NCI-H1105 (cell line): Measurements from ENCODE around the gene ARID2.
A peak's percentile ranks its signal among the peaks of the same experiment; 100 is the strongest.

Source experiments
- DNase-seq: peaks from one replicate; lab custom pipeline; 2025; lab: John Stamatoyannopoulos, UW

Gene ARID2

DNA sequence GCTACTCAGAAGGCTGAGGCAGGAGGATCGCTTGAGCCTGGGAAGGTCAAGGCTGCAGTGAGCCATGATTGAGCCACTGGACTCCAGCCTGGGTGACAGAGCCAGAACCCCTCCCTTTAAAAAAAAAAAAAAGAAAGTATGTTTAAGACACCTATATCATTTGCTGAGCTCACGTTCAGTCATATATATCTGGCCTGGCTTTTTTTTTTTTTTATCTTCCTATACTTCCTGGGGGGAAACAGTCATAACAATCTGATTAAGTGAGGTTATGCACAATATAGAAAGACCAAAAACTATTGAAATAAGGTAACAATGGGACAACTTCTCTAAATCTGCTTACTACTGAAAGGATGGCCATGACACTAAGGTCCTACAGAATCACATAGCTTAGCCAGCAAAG is 9.4 kb upstream of the ARID2 start:
- no peak for DNase-seq

- no peak for DNase-seq
These were observed 8.1 kb upstream of the ARID2 start for GRCh38 chr12:45721369-45721768.

DNA sequence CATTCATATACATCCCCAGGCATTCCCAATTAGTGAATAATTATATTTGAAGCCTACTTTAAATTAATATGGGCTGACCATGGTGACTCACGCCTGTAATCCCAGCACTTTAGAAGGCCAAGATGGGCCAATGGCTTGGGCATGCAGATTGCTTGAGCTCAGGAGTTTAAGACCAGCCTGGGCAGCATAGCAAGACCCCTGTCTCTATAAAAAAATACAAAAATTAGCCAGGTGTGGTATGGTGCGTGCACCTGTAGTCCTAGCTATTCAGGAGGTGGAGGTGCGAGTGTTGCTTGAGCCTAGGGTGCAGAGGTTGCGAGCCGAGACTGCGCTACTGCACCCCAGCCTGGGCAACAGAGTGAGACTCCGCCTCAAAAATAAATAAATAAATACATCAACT is 7.6 kb upstream of the ARID2 start:
- no peak for DNase-seq

DNA sequence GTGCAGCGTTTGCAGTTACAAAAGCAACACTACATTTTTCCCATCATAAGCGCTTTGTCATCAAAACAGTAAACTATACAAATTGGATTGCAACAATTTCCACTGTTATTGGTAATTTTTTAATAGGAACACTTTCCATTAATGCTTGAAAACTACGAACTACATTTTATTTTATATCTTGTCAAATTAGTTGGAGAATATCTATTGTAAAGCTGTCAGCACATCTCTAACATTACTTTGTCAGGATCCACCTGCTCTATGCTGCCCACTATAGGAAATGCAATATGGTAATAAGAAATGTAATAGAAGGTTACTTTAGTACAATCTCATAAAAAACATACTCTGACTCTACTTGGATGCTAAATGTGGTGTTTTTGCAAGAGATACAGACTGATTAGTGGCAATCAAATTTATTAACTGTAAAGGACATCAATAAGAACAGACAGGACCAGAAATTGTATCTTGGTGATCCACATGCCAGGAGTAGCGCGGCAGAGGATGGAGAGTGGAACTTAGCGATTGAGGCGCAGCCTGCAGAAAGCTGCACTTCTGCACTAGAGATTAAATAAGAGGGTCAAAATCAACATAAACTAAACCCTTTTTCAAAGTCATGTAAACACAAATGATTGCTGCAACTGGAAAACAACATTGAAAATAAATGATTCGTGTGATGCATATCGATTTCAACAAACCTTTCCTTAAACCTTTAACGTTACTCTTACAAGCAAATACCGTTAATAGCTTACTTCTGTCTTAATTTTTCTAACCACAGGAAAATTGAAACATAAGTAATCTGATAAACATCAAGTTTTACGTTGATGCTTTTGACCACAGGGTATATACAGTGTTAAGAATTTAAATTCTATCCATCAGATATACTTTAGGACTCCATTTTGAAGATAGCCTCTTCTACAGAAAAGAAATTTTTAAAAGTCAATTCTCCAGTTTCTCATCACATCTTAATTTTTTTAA is 3.6 kb upstream of the ARID2 start:
- DNase-seq, result peak; percentile 48

GRCh38 chr12:45726603-45727300 is 2.8 kb upstream of the ARID2 start:
- peak; percentile 40 for DNase-seq

DNA sequence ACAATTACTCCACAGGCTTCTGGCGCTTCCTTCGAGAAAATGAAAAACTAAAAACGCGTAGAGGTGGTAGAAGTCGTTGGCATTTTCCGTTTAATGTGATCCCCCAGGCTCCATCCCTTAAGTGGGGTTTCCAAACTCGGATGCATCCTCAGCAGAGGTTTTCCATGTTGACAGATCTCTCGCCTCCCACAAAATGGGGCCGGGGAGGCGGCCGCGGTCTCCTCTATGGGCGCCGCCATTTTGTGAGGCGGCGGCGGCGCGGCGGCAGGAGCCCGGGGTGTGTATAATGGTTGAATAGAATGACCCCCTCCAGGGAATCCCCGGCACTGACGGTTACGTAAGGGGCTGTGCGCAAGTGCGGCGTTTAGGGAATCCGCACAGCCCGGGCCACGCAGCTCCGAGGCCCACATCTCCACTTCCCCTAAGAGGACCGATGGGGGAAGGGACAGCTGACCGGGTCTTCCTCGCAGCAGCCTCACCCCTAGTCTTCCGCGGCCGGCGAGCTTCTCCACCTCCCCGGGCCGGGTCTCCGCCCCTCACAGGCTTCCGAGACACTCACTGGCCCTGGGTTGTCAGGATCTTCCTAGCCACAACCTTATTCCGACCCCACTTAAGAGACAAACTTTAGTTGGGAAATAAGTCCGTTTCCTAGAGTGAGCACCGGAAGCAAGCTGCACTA is 2.1 kb upstream of the ARID2 start:
- peak; percentile 99 for DNase-seq

GRCh38 chr12:45727980-45728629 is 1.4 kb upstream of the ARID2 start:
- DNase-seq, result no peak

DNA sequence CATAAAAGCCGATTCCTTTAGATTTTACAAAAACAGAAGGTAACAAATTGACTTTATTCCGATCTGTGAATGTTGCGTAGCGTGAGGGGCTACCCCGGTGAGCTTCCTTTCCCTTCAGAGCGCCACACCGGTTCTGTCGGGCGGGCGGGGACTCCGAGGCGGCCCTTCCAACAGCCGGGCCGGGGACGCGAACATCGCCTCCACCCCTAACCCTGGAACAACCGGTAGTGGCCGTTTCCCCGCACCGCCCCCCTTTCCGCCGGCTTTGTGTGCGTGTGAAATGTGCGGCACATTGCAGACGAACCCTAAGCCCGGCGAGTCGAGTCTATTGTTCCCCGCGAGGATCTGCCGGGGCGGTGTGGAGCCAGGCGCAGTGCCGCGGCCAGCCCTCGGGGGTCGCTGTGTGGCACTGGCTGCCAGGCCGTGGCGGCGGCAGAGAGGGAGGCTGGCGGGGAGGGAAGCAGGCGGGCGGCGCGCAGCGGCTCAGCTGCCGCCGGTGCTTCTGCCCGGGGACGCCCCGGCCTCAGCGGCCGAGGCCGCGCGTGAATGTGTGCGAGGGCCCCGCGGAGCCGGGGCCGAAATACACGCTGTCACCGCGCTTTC is 775 bp upstream of the ARID2 start:
- DNase-seq, result peak; percentile 97

DNA sequence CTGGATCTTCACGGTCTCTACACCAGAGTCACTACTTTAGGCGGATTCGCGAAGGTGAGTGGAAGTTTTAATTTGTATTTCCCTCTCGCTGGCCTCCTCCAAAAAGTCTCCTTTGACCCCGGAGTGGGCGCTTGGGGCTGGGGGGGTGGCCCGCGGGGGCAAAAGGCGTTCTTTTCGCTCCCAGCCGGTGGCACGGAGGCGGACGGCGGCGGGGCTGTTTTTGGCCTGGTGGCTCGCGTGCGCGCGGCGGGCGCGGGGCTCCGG is 510 bp downstream of the ARID2 start:
- DNase-seq, result peak; percentile 34

DNA sequence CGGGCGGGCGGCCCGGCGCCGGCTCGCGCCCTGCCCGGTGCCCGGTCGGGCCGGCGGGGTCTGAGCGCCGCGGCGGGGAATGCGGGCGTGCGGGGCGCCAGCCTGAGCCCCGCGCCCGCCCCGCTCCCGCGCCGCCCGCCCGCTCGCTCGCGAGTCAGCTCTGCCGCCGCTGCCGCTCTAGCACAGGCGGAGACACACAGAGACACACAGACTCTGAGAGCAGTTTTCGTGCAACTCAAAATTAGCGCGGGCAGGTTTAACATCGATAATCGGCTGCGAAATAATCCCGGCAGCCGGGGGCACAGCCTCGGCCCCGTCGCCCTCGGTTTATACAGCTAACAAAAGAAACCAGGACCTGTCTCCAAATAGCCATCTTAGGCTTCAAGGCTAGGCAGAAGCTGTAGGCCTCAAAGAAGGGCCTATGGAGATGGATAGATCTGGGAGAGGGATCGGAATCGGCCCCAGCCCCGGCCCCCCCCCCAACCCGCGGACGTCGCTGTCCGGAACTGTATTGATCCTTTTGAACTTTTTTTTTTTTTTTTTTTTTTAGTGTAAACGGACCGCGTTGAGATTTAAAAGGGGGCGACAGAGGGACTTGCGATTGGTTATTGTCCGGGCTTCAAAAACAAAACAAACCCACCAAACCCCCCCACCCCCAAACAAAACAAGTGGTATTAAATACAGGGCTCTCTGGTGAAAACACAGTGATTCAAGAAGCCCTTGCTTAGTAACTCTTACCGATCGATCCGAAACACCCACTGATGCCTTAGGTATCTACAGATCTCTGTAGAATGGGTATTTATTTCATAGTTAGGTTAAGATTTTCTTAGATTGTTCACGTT is 1.1 kb downstream of the ARID2 start:
- DNase-seq, result peak; percentile 70

GRCh38 chr12:45731190-45731775 is 1.8 kb downstream of the ARID2 start:
- DNase-seq, result no peak

GRCh38 chr12:45732250-45732649 is 2.7 kb downstream of the ARID2 start:
- DNase-seq, result no peak

DNA sequence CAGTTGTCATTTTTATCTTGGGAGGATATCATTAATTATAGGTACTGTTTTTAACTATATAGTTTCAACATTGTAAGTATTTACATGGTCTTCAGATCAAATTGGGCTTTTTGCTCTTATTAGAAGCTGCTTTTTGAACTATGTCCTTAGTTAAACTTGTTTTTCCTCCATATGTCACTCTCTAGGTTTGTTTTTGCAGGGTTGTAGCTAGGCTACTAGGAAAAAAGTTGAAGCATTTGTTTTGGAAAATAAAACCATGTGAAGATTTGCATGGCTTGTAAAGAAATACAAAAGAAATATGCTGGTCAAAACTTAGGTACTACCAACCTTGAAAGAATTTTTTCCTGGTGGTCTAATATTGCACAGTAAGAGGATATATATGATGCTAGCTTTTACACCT is 3.4 kb downstream of the ARID2 start:
- DNase-seq, result no peak

DNA sequence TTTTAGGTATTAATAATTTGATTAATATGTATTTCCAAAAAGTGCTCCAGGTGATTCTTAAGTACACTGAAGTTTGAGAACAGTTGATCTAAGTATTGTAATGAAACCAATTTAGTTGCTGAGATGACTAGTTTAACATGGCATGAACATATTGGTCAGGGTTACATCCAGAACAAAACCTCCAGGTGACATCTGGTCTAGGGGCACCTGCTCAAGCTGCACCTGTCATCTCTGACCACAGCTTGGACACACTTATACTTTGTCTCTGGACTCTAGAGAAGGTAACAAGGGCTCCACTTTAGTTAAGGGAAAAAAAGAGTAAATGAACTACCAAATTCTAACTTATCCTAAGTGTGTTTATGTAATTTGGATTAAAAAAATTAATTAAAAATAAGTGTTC is 8.1 kb downstream of the ARID2 start:
- no peak for DNase-seq

DNA sequence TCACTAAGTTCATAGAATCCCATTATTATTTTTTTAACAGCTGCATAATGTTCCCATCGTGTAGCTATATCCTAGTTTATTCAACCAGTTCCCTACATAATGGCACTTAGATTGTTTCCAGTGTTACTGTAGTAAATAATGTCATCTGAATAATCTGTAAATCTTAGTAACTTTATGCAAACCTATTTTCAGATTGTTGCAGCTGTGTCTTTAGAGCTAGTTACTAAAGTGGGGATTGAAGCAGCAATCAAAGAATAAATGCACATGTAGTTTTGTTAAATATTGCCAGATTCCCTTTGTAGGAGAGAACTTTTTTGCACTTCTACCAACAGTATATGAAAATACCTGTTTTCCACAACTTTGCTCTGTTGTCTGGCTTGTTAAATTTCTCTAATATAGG is 13.1 kb downstream of the ARID2 start:
- no peak for DNase-seq

DNA sequence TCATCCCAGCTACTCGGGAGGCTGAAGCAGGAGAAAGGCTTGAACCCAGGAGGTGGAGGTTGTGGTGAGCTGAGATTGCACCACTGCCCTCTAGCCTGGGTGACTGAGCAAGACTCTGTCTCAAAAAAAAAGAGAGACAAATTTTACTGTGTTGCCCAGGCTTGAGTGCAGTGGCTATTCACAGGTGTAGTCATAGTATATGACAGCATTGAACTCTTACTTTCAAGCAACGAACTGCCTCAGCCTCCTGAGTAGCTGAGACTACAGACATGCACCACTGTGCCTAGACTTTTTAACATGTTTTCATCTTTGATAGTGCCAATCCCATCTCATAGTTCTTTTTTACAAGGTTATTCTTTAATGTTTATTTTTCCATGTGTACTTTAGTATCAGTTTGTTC is 13.7 kb downstream of the ARID2 start:
- no peak for DNase-seq

DNA sequence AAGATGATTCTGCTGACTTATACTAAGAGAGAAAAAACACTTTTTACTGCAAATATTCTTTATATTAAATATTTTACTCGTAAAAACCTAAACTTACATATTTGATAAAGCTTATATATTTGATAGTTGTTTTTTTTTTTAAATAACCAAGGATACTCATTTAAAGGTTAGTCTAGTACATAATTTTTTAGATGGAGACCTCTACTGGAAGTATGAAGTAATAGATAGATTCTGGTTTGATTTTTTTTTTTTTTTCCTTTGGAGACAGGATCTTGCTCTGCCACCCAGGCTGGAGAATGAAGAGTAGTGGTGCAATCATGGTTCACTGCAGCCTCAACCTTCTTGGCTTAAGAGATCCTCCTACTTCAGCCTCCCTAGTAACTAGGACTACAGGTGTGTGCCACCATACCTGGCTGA is 16.4 kb downstream of the ARID2 start:
- DNase-seq, result no peak

- DNase-seq, result no peak
These were observed 27.2 kb downstream of the ARID2 start for GRCh38 chr12:45756666-45757065.

GRCh38 chr12:45757172-45757571 is 27.7 kb downstream of the ARID2 start:
- no peak for DNase-seq

DNA sequence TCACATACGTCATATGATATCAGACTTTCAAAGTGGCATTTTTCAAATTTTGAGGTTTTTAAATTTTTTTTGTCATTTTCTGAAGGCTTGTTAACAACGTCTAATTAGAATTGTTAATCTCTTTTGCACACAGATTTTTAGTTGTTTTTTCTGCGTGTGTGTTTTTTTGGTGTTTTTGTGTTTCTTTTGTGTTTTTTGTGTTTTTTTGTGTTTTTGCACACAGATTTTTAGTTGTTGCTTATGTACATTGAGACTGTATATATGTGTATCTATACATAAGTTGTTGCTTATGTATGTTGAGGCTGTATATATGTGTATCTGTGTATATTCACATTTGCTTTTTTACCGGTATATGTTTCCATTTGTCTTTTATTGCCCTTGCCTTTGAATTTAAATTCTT is 30.8 kb downstream of the ARID2 start:
- no peak for DNase-seq
